Posterior cingulate gyrus (tissue), 11 donors: ENCODE results near the gene TPP1.

Experiments
- DNase-seq, 10 donors: peaks; one replicate each; pipeline versions ENCODE4 v3.0.0 to v3.0.0-alpha.2; 2020 to 2021; ENCODE audit warnings: mixed read lengths in 3 of 10
- intact Hi-C: fragments of 100-400 bp; cut with DNase I; formaldehyde crosslinking; loops from one replicate; pipeline ENCODE4 v1.15.1; 2023

TPP1 gene

DNA sequence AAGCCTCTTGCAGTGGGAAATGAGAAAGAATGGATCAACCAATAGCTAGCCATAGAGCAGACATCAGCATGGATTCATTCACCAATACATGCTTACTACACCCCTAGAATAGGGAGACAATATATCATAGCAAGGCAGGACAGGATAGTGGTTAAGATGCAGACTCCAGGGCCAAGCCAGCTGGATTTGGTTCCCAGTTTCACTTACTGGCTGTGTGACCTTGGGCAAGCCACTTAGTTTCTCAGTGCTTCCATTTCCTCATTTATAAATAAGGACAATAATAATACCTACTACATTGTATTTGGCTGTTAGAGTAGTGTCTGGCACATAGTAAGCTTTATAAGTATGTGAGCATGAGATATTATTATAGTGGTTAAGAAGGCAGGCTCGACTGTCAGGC is 29.3 kb upstream of the TPP1 start:
- intact Hi-C loops, result no loop called here
- DNase-seq, result no peak

DNA sequence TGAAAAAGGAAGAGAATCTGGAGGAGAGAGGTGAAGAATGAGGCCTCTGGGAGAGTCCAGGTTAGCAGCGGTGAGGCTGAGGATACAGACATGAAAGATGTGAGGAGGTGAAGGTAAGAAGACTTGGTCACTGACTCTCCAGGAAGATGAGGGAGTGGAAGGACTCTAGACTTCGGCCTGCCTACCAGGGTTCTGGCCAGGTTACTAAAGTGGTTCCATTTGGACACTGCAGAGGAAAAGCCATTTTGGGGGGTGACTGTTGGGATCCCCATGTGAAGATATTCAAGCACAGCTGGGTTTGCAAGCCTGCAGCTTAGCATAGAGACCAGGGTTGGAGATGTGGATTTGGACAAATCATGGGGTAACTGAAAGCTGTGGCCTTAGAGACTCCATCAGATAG is 28.6 kb upstream of the TPP1 start:
- DNase-seq, result no peak
- intact Hi-C loops, result no loop called here

DNA sequence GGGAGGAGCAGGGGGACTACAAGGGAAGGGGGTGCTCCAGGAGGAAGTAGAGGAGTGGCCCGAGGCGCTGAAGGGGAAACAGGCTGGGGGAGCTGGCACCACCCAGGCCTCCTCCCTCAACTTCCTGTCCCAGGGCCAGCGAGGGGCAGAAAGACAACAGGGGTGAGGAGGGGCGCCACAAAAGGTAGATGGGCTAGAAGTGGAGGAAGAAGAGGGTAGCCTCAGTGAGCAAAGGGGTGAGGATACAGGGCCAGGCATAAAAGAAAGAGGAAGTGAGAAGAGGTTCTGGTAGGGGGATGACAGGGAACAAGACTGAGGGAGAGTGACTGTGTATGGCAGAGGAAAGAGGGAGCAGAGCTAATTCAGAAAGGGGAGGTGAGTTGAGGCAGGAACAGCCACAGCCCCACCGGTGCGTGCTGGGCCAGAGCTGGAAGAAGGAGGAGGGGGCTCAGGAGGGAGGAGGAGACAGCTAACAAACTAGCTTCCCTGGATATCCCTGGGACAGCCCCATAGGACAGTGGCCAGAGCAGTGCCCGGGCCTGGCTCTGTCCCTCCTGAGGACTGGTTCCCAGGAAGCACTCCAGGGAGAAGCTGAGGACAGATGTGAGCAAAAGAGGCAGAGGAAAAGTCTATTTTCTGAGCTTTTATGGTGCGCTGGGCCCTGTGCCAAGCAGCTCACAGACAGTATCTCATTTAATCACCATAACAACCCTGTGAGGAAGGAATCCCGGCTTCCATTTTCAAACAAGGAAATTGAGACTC is 27.9 kb upstream of the TPP1 start:
- DNase-seq, result peak in 1 of 10 donors; percentile 74
- intact Hi-C loops, result no loop called here

DNA sequence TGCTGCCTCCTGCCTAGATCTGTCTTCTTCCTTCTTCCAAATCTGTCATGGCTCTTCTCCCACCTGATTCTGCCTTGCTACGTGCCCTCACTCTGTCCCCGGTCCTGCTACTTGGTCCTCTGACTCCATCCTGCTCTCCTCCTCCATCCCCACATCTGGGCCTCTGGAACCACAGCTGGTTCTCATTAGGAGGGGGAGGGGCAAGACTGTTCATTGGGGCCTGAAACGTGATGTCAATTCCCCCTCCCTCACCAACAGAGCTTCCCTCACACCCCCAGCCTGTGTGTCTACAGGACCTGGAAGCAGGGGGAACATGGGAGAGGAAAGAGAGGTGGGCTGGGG is 27.3 kb upstream of the TPP1 start:
- intact Hi-C loops, result no loop called here
- no peak for DNase-seq

DNA sequence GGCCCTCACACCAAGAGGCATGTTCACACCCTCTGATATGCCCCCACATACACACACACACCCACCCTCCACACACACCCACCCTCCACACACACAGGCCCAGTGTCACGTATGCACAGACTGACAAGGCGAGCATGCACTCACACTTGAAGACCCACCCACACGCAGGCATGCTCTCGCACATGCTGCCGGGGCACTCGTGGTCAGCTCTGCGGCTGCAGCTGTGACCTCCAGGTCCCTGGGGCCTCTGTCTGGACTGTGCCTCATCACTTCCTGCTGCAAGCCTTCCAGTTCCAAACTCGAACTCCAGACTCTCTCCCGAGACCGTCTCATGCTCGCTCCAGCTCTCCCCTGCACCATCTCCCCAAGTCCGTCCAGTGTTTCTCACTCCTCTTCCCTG is 26.8 kb upstream of the TPP1 start:
- intact Hi-C loops, result no loop called here
- peak in 1 of 10 donors; percentile 75 for DNase-seq

DNA sequence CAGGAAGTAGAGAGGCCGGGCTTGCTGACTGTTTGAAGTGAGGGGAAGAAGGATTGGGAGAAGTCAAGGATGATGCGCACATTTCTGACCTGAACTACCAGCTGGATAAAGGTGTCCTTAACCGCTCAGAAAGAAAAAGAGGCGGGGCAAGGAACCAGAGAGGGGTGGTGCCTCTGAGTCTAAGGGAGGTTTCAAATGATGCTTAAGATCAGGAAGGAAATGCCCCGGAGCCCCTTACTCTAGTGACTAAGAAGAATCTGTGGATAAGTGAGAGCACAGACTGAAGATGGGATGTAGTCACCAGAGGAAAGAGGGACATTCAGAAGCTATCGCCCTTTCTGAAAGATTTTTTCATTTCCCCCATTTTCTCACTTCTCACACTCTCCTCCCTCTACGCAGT is 23.7 kb upstream of the TPP1 start:
- intact Hi-C loops, result no loop called here

DNA sequence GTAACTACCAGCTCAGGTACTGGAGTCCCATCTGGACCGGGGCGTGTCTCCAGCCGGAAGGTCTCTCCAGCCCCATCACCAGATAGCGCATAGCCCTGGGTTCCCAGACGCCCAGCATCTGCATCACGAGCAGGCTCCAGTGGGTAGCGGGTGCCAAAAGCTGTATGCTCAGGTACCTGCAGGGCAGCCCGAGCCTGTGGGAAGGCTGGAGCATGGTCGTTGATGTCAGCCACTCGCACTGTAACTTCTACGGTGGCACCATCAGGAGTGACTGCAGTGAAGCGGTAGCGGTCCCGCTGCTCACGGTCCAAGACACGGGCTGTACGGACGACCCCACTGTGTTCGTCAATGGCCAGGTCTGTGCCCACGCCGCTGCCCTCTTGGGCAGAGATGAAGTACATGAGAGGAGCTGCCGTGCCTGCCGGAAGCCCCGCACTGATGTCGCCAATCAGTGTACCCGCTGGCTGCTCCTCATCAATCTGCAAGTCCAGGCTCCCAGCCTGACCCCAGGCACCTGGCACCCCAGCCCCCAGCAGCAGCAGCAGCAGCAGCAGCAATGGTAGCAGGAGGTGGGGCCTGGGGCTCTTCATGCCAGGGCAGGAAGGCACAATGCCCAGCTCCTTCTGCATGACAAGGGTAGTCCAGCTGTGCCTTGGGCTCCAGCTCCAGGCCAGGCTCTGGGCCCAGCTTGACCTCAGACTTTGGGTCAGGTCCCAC is 21.9 kb upstream of the TPP1 start:
- intact Hi-C loops, result no loop called here
- peak in 8 of 10 donors; percentile 36 to 94 (median 74) for DNase-seq

More for the DNA sequence above, 23.7 kb upstream of the TPP1 start:
- no peak for DNase-seq

DNA sequence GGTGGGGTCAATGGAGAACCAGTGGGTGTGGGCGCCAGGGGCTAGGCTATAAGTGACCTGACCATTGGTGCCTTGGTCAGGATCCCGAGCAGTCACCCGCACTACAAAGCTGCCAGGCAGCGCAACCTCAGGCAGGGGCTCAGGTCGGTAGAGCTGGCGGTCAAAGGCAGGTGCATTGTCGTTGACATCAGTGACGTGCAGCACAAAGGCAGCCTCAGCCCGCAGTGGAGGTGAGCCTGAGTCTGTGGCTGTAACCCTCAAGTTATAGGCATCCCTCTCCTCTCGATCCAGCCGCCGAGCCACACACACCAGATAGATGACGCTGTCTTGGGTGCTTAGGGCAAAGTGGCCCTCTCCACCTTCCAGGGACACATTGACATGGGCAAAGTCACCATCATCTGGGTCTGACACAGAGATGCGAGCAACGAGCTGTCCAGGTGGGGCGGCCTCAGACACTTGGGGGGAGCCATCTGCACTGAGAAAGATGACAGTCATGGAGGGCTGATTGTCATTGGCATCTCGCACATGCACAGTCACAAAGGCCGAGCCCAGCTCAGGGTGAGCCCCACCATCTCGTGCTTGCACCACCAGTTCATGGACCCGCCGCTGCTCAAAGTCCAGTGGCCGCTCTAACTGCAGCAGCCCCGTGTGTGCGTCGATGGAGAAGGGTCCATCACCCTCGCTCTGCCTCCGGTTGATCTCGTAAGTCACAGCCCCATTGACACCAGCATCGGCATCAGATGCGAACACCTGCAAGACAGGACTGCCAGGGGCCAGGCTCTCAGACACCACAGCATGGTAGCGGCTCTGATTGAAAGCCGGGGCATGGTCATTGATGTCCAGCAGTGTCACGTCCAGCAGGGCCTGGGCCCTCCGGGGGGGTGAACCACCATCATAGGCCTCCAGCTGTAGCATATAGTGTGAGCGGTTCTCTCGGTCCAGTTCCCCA is 21.1 kb upstream of the TPP1 start:
- DNase-seq, result no peak
- intact Hi-C loops, result no loop called here

DNA sequence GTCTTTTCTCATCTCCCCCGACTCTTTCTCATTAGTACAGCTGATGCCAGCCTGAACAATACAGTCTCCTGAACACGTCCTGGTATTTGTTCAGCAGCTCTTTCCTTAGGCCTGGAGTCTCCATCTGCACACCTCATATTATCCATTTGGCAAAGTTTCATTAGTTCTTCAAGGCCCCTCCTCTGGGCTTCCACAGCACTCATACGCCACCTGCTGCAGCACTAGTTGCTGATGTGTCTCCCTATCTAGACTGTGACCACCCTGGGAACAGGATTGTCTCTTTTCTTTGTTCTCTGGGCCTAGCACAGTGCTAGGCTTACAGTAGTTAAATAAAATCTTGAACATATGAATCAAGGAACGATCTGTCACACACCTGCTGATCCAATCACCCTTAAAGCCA is 19.2 kb upstream of the TPP1 start:
- no peak for DNase-seq
- intact Hi-C loops, result no loop called here

DNA sequence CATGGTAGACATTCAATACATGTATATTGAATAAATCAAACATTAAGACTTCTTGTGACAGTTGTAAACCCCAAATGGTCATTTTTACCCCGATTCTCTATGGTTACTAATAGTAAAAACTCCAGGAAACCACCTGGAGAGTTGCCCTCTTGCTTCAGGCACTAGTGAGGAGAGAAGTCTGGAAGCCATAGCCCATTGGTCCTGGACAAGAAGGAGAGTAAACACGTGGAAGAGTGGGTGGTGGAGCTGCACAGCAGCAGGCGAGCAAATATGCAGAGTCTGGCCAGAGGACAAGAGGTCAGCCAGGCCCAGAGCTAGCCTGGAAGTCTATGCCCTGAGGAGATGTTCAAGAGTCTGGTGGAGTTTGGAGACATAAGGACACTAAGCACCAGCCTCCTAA is 18.6 kb upstream of the TPP1 start:
- DNase-seq, result no peak
- intact Hi-C loops, result no loop called here

DNA sequence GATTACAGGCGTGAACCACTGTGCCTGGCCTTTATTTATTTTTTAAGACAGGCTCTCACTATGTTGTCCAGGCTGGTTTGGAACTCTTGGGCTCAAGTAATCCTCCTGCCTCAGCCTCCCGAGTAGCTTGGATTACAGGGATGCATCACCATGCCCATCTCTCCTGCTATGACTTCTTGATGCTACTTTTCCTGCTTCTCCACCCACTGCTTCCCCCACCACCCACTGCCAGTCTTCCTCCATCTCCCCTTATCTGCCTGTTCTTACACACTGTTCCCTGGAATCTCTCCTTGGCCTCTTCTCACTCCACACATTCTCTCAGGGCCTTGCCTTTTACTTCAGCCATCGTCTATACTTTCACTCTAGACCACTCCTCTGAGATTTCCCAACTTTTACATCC is 17.3 kb upstream of the TPP1 start:
- intact Hi-C loops, result no loop called here
- no peak for DNase-seq

DNA sequence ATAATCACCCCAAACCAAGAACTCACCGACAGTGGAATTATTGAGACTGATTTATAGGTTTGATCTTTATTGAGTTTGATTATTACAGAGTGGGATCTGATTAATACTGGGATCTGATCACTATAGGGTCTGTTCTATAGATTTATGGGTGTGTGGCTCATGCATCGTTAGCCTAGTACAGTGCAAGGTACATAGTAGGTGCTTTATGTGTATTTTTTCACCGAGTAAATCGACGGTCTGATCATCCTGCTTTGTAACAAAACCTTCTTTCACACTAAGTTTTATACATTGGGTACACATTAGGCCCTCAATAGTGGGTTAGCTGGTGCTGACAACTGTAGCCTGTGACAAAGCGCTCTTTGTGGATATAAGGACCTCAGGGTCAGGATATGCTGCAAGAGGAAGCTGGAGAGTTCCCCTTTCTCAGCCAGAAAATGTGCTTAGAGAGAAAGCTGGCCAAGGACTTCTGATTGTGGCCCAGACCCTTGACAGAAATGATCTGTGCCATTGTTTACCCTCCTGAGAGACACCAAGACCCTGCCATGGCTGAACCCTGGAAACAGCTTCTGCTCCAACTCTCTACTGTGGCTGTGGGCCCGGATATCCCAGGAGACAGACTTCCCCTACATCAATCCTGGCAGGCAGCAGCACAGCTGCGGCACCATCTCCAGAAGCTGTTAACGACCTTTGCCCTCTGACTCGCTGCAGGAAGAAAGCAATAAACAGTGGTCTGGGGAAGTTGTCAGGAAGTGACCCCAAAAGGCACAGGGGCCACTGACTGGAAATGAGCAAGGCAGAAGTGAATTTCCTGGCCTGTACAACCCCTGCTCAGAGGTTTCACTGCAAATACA is 16.1 kb upstream of the TPP1 start:
- peak in 5 of 10 donors; percentile 45 to 92 (median 59) for DNase-seq
- intact Hi-C loops, result no loop called here

DNA sequence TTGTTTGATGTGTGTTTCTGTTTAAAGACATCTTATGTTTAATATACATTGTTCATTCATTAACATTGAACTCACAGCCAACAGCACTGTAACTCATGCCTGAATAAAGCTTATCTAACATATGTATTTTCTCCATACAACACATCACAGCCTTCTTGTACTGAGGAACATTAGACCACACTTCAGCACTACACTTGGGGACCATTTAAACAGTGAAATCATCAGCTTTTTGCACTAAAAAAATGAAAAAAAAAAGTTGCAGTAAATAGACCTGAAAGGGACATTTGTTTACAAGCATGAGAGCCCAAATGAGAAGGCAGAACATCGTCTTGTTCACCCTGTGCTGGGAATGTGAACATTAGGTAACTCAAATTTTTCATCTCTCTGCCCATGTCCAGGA is 15.3 kb upstream of the TPP1 start:
- intact Hi-C loops, result no loop called here
- DNase-seq, result no peak

DNA sequence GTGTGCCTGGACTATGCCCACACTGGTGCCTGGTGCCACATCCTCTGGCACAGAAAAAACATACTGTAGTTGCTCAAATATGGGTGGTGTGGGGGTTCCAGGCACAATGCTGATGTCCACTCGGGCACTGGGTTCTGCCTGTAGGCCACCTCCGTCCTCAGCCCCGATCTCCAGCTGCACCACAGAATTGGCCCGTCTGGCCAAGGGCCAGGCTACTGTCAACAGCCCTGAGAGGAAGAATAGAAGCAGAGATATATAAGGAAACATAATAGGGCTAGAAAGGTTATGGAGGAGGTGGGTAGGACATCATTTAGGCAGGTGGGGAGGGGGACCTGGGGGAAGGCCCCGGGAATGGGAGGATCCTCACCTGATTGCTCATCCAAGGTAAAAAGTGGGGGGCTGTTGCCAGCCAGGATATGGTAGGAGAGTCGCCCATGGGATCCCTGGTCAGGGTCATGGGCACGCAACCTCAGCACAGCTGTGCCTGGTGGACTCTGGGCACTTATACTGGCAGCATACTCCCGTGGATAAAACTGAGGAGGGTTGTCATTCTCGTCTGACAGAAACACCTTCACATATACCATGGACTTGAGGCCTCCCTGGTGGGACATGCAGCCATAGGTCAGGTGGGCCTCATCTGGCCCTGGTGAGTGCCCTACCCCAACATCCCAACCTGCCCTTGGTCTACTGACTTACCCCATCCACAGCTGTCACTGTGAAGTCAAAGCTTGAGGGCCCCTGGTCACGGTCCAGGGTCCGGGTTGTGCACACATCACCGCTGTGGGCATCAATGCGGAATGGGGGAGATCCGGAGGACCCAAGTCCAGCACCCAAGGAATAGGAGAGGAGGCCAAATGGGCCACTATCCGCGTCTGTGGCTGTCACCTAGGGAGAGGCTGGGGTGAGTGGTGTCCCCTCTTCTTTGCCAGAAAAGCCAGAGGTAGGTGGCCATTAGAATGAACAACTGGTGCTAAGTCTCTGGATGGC is 14.5 kb upstream of the TPP1 start:
- DNase-seq, result peak in 2 of 10 donors; percentile 8 to 73
- intact Hi-C loops, result no loop called here

DNA sequence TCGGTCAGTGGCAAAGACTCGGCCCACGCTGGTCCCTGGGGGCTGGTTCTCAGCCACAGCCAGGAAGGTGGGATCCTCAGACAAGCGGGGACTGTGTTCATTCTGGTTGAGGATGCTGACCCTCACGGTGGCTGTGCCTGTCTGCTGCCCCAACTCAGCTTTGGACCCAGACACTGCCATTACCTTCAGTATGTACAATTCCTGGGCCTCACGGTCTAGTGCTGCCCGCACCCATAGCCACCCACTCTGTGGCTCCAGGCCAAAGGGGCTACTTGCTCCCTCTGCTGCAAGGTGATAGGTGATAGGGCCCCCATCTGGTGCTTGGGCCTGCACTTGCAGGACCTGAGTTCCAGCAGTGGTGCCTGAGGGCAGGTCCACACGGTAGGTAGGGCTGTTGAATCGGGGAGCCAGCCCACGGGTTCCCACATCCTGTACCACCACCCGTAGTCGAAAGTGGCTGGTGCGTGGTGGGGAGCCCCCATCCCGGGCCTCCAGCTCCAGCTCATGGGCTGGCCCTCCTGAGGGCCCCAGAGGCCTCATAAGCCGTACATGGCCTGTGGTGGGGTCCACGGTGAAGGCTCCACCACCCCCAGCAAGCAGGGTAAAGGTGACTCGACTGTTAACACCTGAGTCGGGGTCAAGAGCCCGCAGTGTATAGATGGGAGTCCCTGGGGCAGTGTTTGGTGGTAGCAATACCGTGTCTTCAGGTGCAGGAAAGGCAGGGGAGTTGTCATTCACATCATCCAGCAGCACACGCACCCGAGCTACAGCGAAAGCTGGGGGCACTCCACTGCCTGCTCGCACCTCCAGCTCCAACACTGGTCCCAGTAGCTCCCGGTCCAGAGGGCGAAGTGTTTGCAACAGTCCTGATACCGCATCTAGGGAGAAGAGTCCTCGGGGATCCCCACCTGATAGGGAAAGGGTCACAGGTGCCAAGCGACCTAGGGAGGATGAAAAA is 13.2 kb upstream of the TPP1 start:
- intact Hi-C loops, result no loop called here
- peak in 1 of 10 donors; percentile 77 for DNase-seq

DNA sequence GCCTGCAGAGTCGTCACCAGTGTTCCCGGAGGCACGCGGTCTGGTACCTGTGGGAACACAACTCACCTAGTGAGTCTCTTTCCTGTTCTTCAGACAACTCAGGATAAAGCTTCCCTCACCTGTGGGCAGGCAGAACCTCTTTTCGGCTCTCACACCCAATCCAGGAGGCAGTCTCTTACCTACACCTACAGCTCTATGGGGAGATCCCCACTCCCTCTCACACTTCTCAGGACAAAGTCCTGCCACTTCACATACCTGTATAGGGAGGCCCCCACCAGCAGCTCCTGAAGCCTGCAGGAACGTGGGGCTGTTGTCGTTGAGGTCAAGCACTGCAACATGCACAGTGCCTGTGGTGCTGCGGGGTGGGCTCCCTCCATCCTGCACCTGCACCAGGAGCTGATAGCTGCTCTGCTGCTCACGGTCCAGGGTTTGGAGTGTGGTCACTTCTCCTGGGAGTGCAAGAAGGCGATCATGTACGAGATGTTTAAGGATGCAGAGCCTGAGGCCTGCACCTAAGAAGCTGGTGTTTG is 12.2 kb upstream of the TPP1 start:
- DNase-seq, result no peak
- intact Hi-C loops, result no loop called here

DNA sequence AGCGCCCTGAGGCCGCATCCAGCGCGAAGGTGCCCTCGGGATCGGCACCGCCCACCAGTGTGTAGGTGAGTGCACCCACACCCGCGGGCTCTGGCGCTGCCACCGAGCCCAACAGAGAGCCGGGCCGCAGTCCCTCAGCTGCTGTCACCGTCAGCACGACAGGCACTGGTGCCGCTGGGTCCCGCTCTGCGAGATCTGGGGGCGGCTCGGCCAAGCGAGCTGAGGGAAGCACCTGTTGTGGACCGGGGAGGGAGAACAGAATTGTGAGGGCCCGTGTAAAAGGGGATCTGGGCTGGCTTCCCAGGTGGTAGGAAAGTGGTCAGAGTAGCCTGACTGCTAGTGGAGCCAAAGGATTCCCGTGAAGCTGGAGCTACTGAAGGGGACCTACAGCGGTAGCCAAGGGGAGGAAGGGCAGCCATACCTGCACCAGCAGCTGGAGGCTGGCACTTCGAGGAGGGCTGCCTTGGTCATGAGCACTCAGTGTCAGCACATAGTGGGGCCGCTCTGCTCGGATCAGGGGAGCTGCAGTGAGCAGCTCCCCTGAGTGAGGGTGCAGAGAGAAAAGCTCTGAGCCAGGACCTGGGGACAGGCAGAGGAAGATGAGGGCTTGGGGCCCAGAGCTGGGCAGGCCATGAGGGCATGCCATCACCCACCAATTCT is 11.5 kb upstream of the TPP1 start:
- intact Hi-C loops, result no loop called here
- peak in 1 of 10 donors; percentile 87 for DNase-seq
